HG03064 (cell line): ENCODE data around the gene RRM1.

ENCODE experiments used
- ATAC-seq: cut with Tn5 transposase; IDR thresholded peaks from one replicate; pipeline ENCODE4 v1.9.1; 2021; ENCODE audit warnings: low read depth; ENCODE audit not compliant: unreplicated experiment

The RRM1 gene

GRCh38 chr11:4076774-4077173 lies 17.8 kb upstream of the RRM1 start:
- no peak for ATAC-seq

- no peak for ATAC-seq
Observed at GRCh38 chr11:4083198-4083597, 11.4 kb upstream of the RRM1 start.

GRCh38 chr11:4084406-4085125 lies 10.0 kb upstream of the RRM1 start:
- ATAC-seq = no peak

GRCh38 chr11:4085575-4085974 lies 9.0 kb upstream of the RRM1 start:
- no peak for ATAC-seq

DNA sequence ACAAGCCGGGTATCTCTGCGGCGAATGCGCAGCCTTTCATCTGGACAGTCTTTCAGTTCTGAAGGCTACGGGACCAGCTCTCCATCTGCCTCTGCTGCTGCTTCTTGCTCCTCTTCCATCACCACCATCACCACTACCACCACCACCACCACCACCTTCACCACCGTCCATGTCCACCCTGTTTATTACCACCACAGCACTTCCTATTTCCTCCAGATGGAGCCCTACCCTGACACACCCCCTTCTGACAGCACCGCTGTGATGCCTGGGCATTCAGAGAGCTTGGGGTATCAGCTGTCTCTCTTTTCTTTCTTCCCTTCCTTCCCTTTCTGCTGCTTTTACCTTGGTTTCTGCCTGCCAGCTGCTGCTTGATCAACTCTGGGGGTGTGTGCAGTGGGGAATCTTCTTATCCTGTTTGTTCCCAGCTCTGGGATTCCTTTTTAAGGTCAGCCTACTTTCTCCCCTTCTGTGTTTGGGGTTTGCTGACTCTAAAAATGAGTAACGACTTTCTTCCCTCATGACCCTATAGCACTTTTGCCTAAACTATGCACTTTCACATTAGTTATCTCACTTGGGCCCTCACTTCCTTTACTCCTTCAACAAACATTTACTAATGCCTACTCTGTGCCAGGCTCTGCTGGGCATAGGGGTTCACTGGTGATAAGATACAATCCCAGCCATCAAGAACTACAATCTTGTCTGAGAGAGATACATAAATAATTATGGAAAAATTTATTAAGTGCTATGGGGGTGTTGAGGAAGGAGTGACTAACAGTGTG lies 7.8 kb upstream of the RRM1 start:
- ATAC-seq = no peak

GRCh38 chr11:4087551-4087950 lies 7.0 kb upstream of the RRM1 start:
- no peak for ATAC-seq

DNA sequence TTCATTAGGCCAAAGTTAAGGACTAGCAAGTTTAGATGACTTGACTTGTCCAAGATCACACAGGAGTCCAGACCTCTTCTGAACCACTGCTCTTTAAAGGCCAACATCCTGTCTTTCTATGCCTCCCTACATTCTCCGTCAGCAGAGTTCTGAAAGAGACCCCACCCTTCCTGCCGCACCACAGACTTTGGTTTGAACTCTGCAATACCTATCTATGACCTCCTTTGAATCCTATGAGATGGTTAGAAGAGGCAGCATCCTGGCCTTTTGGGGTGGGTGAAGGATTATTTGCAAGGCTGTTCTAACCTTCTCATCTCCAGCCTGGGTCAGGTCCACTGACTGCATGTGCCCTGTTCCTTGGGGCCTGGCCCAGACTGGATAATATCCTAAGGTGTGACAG lies 4.3 kb upstream of the RRM1 start:
- ATAC-seq = no peak

DNA sequence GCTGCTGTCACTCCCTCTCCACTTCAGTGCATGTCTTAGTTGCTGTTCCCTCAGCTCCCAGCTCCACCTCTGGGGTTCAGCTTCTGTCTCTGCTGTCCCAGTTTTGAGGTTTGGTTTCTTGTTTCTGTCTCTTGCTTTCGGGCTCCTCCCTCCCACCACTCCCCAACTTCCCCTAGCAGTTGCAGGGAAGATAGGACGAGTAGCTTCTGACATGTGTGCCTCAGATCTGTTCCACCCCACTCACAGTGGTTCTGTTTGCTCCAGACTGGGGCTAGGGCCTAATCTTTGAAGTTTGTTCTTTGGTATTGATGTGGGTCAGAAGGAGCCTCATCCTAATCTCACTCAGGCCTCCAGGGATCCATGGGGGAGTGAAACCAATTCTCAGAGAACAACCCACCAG lies 2.6 kb upstream of the RRM1 start:
- no peak for ATAC-seq

DNA sequence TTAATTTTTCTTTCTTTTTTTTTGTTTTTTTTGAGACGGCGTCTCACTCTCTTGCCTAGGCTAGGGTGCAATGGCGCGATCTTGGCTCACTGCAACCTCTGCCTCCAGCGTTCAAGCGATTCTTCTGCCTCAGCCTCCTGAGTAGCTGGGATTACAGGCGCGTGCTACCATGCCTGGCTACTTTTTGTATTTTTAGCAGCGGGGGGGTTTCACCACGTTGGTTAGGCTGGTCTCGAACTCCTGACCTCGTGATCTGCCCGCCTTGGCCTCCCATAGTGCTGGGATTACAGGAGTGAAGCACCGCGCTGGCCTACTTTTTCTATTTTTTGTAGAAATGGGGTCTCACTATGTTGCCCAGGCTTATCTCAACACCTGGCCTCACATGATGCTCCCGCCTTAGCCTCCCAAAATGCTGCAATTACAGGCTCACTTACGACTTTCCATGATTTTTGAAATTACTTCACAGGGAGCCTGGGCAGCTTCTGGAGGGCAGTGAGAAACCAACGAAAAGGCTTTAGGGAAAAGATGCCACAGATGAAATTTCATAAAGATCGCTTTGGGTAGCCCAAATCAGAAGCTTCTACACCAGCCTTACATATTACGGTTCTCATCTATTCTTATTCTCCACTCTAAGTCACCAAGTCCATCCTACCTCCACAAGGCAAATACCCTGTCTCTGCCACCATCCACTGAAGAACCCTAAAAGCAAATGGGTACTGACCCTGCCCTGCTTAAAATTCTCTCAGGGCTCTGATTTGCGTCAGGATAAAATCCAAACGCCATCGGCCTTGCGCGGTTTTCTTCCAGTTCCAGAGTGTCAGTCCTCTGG lies 866 bp upstream of the RRM1 start:
- no peak for ATAC-seq

DNA sequence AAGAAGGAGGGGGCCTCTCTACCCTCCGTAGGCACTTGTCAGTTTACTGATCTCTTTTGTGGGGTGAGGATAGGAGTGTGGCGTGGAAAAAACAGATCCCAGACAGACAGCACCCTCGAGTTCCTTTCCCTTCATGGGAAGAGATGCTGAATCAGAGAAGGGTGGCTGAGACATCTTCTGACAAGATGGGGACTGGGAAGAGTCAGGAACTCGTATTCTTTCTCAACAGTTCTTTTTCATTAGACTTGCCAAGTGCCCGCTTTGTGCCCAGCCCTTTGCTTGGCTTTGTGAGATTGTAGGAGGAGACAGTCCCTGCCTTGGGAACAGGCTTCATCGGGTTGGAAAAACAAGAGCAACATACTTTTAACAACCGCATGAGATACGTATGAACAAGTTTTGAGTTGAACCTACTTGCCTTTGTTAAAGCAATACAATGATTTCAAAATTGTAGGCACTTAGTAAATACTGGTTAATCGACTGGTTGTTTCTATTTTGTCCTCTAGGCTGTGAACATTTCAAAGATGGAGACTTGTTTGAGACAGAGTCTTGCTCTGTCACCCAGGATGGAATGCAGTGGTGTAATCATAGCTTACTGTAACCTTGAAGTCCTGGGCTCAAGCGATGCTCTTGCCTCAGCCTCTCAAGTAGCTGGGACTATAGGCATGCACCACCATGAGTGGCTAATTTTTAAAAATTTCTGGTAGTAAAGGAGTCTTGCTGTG lies 1.1 kb downstream of the RRM1 start:
- no peak for ATAC-seq

GRCh38 chr11:4098026-4098621 lies 3.5 kb downstream of the RRM1 start:
- ATAC-seq = no peak

- no peak for ATAC-seq
Observed at GRCh38 chr11:4102711-4103110, 8.1 kb downstream of the RRM1 start.

DNA sequence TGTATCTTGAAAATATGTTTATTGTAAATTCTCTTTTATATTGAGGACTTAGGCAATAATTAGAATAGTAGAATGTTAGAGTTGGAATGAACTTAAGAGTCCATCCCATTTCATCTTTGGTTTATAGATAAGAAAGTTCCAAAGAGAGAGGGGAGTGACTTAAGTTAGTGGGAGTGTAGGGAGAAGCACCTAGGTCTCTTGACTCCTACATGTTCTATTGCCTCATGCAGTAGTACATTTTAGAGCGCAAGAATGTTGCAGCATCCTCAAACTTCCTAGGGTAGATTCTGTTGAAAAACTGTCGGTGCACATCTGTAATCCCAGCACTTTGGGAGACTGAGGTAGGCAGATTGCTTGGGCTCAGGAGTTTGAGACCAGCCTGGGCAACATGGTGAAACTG lies 8.7 kb downstream of the RRM1 start:
- ATAC-seq = no peak

DNA sequence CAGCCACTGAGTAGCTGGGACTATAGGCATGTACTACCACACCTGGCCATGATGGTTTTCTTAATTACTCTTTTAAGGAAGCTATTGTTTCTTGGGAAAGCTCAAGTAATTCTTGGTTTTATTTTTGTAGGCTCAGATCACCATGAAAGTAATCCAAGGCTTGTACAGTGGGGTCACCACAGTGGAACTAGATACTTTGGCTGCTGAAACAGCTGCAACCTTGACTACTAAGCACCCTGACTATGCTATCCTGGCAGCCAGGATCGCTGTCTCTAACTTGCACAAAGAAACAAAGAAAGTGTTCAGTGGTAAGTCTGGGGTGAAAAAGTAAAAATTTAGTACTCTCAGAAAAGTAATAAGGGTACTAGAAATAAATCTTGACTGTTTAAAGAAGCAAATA lies 11.3 kb downstream of the RRM1 start:
- ATAC-seq = no peak

- no peak for ATAC-seq
Observed at GRCh38 chr11:4111834-4112233, 17.2 kb downstream of the RRM1 start.

DNA sequence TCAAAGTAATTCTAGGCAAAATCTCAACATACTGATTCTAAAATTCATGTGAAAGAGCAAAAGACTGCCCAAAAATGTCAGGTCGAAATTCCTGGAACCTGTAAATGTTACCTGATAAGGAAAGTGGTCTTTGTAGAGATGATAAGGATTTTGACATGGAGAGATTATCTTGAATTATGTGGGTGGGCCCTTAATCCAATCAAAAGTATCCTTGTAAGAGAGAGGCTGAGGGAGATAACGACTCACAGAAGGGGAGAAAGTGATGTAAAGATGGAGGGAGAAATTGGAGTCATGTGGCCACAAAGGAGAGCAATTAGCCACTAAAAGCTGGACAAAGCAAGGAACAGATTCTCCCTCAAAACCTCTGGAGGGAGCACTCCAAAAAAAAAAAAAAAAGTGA lies 20.5 kb downstream of the RRM1 start:
- no peak for ATAC-seq

DNA sequence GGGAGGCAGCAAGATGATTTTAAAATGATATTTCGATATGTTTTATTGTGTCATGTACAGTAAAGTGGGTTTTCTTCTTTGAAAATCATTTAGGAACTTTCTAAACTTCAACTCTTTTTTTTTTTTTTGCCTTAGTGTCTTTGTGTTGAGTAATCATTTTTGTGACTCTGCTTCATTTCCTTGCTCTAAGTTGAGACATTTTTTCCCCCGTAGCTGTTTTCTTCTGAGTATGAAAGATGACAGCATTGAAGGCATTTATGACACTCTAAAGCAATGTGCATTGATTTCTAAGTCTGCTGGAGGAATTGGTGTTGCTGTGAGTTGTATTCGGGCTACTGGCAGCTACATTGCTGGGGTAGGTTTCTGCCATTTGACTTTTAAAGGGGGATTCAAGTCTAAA lies 23.5 kb downstream of the RRM1 start:
- no peak for ATAC-seq

DNA sequence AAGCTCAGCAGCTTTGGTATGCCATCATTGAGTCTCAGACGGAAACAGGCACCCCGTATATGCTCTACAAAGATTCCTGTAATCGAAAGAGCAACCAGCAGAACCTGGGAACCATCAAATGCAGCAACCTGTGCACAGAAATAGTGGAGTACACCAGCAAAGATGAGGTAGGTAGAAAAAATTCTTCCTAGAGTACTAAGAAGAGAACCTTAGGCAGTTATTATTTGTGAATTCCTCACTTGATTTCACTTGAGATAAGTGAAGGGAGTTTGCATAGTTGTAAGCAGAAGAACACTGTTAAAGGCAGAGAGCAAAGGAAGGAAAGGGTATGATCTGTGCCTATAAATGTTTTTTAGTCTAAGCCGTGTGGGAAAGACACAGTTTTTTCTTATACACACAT lies 28.6 kb downstream of the RRM1 start:
- no peak for ATAC-seq

- ATAC-seq = no peak
Observed at GRCh38 chr11:4125141-4125540, 30.5 kb downstream of the RRM1 start.

DNA sequence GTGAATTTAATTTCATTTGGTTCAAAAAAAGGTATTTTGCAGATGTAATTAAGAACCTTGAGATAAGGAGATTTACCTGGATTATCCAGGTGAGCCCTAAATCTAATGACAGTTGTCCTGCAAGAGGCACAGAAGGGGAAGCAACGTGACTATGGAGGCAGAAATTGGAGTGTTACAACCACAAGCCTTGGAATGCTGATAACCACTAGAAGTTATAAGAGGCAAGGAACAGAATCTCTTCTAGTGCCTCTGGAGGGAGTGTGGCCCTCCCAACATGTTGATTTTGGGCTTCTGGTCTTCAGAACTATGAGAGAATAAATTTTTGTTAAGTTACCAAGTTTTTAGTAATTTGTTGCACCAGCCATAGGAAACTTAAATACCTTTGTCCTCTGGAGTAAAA lies 32.8 kb downstream of the RRM1 start:
- no peak for ATAC-seq
